Kidney (tissue), 2 donors: ENCODE data around the gene RBCK1. TPM values are rescaled to one million over a fixed set of nuclear protein-coding genes. Genes with fewer than 3 reads are reported as not detected.

Experiments used
- polyA plus RNA-seq: library from polyadenylated mRNA; stranded (reverse); fragments of 350-450 nt; fragmentation: Illumina TruSeq; extraction: RNeasy Lipid Tissue Mini Kit (QIAGEN cat#74804); gene quantifications from one replicate; pipeline ENCODE4 v1.2.3, GENCODE V29; 2014; ENCODE audit warnings: low read depth, low replicate concordance; ENCODE audit not compliant: insufficient read depth
- total RNA-seq: library from RNA; stranded (reverse); fragmentation: NEBNext Ultra II Directional; extraction: Animal tissue kit (Norgen Biotek cat#: 25700); gene quantifications from one replicate; pipeline ENCODE4 v1.2.1, GENCODE V29; 2021
- donor health status: DM: yes; HTN: yes; CAD: no.

Gene RBCK1
- total and polyA plus RNA-seq, 2 donors from 2014 or later, result 73.0 to 93.6 TPM

Other genes starting within 250 kb of the RBCK1 start
- gene DEFB128, start 218.6 kb upstream of the RBCK1 start, total RNA-seq, result not detected
- not detected for gene DEFB128, start 218.6 kb upstream of the RBCK1 start, polyA plus RNA-seq
- gene DEFB129, start 181.0 kb upstream of the RBCK1 start, total RNA-seq, result not detected
- gene DEFB129, start 181.0 kb upstream of the RBCK1 start, polyA plus RNA-seq, result not detected
- gene DEFB132, start 150.6 kb upstream of the RBCK1 start, total RNA-seq, result not detected
- 0.24 TPM for gene DEFB132, start 150.6 kb upstream of the RBCK1 start, polyA plus RNA-seq
- 9.4 TPM for gene C20orf96, start 117.5 kb upstream of the RBCK1 start, total RNA-seq
- gene C20orf96, start 117.5 kb upstream of the RBCK1 start, polyA plus RNA-seq, result 12.5 TPM
- gene ZCCHC3, start 110.7 kb upstream of the RBCK1 start, total RNA-seq, result 16.4 TPM
- 12.8 TPM for gene ZCCHC3, start 110.7 kb upstream of the RBCK1 start, polyA plus RNA-seq
- gene SOX12, start 82.7 kb upstream of the RBCK1 start, total RNA-seq, result 12.7 TPM
- gene SOX12, start 82.7 kb upstream of the RBCK1 start, polyA plus RNA-seq, result 11.3 TPM
- gene NRSN2, start 61.2 kb upstream of the RBCK1 start, total RNA-seq, result 48.1 TPM
- gene NRSN2, start 61.2 kb upstream of the RBCK1 start, polyA plus RNA-seq, result 50.0 TPM
- gene TRIB3, start 27.5 kb upstream of the RBCK1 start, total RNA-seq, result 11.6 TPM
- gene TRIB3, start 27.5 kb upstream of the RBCK1 start, polyA plus RNA-seq, result 4.3 TPM
- 26.2 TPM for gene TBC1D20, start 54.2 kb downstream of the RBCK1 start, total RNA-seq
- gene TBC1D20, start 54.2 kb downstream of the RBCK1 start, polyA plus RNA-seq, result 19.5 TPM
- gene CSNK2A1, start 135.5 kb downstream of the RBCK1 start, total RNA-seq, result 100 TPM
- 39.7 TPM for gene CSNK2A1, start 135.5 kb downstream of the RBCK1 start, polyA plus RNA-seq
- 0.63 TPM for gene TCF15, start 202.0 kb downstream of the RBCK1 start, total RNA-seq
- 1.6 TPM for gene TCF15, start 202.0 kb downstream of the RBCK1 start, polyA plus RNA-seq
- 17.4 TPM for gene SRXN1, start 244.9 kb downstream of the RBCK1 start, total RNA-seq
- gene SRXN1, start 244.9 kb downstream of the RBCK1 start, polyA plus RNA-seq, result 51.1 TPM